SK-N-DZ (cell line): ENCODE results near the gene TOP1. TPM values are rescaled to one million over a fixed set of nuclear protein-coding genes. Genes with fewer than 3 reads are reported as not detected.
A peak's percentile ranks its signal among the peaks of the same experiment; 100 is the strongest.

ENCODE experiments used
- DNase-seq: peaks from one replicate; pipeline ENCODE4 v3.0.0-alpha.2; 2015; ENCODE audit warnings: low spot score
- polyA plus RNA-seq, 2 experiments: library from polyadenylated mRNA; depleted of rRNA; stranded (reverse); fragments of >200 nt; gene quantifications; 2 replicates each; pipeline ENCODE4 v1.2.3, GENCODE V29; 2014

TOP1 gene
- 27.6 and 27.7 TPM in 2 replicates for polyA plus RNA-seq (2014; cell fraction: cytosol; rRNA removed)
- 27.3 and 45.7 TPM in 2 replicates for polyA plus RNA-seq (2014; cell fraction: nucleus; rRNA removed)

- peak; percentile 100 for DNase-seq
These were observed at the start of gene TOP1 for GRCh38 chr20:41028359-41029149. TSS of gene TOP1 (plus strand) at chr20:41028822. CDS start at chr20:41029068, 246 bp downstream.

DNA sequence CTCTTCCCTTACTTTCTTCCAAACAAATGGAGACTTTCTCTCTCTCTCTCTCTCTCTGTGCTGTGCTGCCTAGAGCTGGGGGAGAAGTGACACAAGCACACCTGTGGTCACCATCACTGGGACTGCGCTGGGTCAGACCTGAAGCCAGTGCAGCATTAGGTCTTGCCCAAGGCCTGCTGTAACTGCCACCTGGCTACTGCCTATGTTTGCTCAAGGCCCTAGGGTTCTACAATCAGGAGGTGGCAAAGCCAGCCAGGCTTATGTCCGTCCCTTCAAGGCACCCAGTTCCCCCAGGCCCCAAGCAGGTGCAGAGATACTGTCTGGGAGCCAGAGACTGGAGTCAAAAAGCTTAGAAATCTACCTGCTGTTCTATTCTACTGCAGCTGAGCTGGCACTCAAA, 49.4 kb upstream of the TOP1 start:
- no peak for DNase-seq

GRCh38 chr20:40980106-40980827, 48.4 kb upstream of the TOP1 start:
- no peak for DNase-seq

DNA sequence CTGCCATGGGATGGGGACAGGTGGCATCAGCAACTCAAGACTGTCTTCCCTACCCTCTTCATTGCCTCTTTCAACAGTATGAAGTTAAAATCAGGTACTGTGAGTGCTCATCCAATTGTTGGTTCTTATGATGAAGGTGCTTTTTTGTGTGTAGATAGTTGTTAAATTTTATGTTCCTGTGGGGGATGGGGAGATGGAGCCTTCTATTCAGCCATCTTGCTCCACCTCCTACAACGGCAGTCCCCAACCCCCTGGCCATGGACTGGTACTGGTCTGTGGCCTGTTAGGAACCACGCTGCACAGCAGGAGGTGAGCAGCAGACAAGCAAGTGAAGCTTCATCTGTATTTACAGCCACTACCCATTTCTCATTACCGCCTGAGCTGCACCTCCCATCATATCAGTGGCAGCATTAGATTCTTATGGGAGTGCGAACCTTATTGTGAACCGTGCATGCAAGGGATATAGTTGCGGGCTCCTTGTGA, 47.8 kb upstream of the TOP1 start:
- DNase-seq: no peak

DNA sequence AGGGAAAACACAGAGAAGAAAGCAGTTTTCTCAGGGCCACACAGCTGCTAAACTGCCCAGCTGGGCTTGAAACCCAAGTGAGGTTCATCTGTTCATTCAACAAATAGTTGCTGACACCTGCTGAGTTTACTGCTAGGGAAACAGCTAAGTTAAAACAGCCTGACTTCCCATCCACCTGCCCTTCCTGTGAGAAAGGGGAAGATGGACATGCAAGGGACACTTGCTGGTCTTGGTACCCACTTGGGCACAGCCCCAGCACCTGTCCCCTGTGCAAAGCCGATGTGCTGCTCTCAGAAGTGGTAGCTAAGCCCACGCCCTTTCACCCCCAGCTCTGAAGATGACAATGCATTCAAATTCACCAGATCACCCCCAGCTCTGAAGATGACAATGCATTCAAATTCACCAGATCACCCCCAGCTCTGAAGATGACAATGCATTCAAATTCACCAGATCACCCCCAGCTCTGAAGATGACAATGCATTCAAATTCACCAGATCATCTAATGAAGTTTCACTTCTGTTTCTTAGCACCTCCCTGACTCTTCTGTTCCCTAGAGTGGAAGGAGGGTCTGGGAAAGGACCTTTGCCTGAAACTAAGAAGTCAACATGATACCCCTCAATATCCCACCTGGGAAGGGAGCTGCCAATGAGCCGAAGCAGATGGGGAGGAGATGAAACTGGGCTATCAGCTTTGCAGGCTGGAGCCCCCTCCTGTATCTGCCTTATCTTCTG, 46.0 kb upstream of the TOP1 start:
- no peak for DNase-seq

GRCh38 chr20:40983898-40984297, 44.7 kb upstream of the TOP1 start:
- DNase-seq: no peak

- DNase-seq: no peak
These were observed 44.1 kb upstream of the TOP1 start for GRCh38 chr20:40984496-40984895.

DNA sequence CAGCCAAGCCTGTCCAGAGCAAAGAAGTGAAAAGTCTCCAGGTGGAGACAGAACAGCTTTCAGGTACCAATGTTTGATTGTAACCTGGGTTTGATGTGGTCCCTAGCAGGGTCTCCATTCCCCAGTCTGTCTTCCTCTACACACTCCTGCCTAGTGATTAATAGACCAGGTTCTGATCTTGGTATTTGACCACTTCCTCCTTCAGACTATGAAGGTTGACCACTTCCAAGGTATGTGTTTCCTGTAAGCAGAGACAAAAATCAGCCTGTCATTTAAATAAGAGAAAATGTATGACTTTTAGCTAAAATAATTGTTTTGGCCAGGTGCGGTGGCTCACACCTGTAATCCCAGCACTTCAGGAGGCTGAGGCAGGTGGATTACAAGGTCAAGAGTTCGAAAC, 41.8 kb upstream of the TOP1 start:
- DNase-seq: no peak

- peak; percentile 87 for DNase-seq
These were observed 38.0 kb upstream of the TOP1 start for GRCh38 chr20:40990542-40991120.

DNA sequence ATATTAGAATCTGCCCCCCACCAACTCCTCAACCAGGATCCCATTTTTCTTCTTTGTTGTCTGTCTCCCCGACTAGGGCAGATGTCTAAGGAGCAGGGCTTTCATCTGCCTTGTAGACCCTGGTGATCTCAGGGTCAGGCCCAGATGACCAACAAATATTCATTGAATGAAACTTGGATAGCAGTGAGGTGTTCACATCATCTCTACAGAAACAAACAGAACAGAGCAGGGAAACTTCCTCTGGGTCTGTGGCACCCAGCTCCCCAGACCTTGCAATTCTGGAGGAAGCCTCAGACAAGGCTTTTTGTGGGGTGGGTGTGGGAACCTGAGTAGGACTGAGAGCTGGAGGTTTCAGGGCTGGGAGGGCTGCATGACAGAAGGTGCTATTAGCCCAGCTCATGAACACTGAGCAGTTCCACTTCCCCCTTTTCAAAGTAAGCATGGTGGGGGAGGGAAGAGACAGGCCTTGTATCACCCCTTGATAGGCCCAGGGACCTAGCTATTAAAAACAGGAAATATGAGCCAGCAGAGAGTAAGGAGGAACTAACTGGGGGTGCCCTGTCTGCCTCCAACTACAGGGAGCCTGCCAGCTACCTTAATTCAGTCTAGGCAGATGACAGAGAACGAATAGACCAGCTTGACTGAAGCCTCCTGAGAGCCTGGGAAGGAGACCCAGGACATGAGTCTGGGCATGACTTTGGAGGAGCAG, 37.3 kb upstream of the TOP1 start:
- no peak for DNase-seq

DNA sequence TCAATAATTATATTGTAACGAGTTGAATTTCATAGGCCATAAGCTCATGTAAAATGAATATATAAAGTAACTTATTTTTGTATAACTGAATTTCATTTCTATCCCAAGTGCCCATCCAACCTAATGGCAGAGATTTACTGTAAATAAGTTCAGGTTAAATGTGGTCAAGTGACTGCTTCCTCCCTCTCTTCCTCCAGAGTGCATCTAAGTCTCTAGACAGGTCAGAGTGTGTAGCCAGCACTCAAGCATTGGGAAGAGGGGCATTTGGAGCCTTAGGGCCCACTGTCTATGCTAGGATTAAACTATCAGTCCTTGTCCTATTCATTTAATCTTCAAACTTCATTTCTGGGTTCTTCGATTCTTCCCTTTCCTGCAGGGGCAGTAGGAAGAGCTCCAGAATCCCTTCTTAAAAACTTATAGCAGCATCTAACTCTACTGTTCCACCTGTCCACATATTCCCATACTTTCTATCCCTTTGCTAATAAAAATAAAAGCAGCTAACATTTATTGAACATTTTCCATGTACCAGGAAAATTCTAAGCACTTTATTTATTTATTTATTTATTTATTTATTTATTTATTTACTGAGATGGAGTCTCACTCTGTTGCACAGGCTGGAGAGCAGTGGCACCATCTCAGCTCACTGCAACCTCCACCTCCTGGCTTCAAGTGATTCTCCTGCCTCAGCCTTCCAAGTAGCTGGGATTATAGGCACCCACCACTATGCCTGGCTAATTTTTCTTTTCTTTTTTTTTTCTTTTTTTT, 36.1 kb upstream of the TOP1 start:
- no peak for DNase-seq

GRCh38 chr20:40993794-40994540, 34.7 kb upstream of the TOP1 start:
- no peak for DNase-seq

GRCh38 chr20:40996326-40996725, 32.3 kb upstream of the TOP1 start:
- DNase-seq: no peak

- DNase-seq: no peak
These were observed 31.5 kb upstream of the TOP1 start for GRCh38 chr20:40997116-40997515.

DNA sequence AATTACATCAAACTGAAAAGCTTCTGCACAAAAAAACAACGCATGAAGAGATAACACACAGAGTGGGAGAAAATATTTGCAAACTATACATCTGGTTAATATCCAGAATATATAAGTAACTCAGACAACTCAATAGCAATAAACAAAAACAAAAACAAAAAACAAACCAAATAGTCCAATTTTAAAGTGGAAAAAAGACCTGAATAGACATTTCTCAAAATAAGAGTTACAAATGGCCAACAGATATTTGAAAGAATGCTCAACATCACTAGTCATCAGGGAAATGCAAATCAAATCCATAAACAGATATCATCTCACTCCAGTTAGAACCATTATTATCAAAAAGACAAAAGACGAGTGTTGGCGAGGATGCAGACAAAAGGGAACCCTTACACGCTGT, 28.8 kb upstream of the TOP1 start:
- no peak for DNase-seq

- no peak for DNase-seq
These were observed 28.0 kb upstream of the TOP1 start for GRCh38 chr20:41000628-41001027.

DNA sequence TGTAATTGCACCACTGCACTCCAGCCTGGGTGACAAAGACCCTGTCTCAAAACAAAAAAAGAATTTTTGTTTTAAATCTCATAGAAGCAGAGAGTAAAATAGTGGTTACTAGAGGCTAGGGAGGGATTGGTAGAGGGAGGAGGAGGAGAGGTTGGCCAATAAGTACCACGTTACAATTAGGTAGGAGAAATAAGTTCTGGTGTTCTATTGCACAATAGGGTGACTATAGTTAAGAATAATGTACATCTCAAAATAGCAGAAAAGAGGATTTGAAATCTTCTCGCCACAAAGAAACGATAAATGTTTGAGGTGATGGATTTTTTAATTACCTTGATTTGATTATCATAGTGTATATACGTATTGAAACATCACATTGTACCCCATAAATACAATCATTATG, 27.1 kb upstream of the TOP1 start:
- DNase-seq: no peak

GRCh38 chr20:41002842-41003142, 25.8 kb upstream of the TOP1 start:
- no peak for DNase-seq

DNA sequence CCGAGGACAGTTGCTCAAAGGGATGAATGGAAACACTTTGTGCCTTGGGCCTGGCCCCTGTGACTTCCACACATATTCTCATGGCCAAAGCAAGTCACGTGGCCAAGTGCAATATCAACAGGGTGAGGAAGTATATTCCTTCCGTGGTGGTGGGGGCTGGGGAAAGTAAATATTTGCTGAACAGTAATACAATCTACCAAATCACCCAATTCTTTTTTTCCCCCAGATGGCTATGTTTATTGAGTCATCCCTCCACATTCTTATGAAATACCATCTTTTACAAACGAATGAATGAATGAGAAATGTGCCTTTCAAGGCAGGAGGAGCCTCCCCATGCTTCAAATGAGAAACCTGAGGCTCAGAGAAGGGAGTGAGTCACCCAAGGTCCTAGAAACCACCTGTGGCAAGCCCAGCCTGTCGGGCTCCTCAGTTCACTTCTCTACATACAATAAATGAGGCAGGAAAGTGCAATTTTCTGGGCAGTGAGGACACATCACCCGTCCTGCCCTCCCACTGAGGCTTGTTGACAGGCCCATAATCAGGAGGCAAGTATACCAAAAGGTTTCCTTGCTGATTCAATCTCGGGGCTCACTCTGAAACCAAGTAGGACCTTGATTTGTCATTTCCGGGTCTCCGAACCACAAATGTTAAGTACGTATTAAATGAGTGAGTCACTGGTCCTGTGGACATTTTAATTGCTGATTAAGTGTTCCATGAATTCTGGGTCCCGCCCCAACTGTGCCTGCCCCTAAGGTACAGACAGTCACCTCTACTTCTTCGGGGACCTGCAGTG, 25.3 kb upstream of the TOP1 start:
- DNase-seq: no peak
